NCI-H510A (cell line): ENCODE results near the gene AP3D1.
"Not testable (repeated sequence)": the region's sequence is repeated elsewhere in the genome, so short reads cannot be mapped to it uniquely, and the experiment has no call there.

Source experiments
- DNase-seq: peaks from one replicate; lab custom pipeline; 2025; lab: John Stamatoyannopoulos, UW

The AP3D1 gene

GRCh38 chr19:2151339-2152229 is at the start of gene AP3D1:
TSS of gene AP3D1 (minus strand) at chr19:2151566. CDS start at chr19:2151334, 232 bp downstream.
- DNase-seq, result peak; percentile 90

DNA sequence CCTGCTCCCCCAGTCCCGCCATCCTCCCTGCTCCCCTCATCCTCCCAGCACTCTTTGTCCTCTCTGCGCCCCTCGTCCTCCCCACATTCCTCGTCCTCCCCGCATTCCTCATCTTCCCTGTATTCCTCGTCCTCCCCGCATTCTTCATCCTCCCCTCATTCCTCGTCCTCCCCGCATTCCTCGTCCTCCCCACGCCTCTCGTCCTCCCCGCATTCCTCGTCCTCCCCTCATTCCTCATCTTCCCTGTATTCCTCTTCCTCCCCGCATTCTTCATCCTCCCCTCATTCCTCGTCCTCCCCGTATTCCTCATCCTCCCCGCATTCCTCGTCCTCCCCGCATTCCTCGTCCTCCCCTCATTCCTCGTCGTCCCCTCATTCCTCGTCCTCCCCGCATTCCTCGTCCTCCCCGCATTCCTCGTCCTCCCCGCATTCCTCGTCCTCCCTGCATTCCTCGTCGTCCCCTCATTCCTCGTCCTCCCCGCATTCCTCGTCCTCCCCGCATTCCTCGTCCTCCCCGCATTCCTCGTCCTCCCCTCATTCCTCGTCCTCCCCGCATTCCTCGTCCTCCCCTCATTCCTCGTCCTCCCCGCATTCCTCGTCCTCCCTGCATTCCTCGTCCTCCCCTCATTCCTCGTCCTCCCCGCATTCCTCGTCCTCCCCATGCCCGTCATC is 49.4 kb upstream of the AP3D1 start:
- DNase-seq, result not testable (repeated sequence)

DNA sequence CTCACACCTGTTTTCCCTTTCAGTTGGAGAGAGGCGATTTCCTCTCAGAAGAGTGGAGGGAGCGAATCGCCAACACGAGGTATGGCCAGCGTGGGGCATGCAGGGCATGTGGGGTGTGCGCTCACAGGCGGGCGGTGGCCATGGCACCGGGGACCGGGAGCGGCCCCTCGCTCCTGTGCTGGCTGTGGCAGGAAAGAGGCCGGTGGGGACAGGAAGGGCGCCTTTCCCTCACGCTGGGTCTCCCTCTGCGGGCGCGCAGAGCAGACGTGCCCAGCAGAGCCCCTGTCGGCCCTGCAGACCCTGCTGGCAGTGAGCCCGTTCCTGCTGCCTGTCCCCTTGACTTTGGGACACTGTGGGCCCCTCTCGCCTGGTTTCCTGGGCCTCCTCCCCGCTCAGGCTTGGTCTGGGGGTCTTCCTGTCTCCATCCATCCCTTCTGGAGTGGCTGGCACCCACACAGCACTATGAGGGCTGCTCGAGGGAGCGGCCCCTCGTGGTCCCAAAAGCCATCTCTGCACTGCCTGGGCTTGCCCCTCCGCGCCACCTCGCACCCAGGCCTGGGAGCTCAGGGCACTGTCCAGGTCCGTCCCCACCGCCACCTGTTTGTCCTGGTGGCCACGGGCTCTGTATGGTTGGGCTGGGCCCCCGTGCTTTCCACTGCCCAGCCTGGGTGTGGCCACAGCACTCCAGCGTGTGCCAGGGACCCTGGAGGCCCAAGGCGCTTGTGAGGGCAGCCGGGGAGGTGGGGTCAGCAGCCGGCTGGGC is 48.7 kb upstream of the AP3D1 start:
- DNase-seq, result no peak

DNA sequence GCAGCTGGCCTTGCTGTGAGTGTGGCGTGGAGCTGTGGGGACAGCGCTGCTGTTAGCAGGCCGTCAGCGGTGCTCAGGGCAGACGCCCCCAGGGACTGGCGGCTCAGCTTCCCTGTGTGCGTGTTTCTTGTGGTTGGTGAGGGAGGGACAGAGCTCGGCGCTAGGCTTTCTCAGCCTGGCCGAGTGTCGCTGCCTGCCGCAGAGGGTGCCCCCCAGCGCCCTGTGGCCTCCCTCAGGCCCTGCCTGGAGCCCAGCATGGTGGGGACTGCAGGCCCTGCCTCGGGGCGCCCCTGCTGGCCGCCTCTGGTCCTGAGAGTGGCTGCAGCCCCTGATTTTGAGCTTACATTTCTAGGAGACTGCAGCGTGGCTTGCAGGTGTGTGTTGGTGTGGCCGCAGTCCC is 47.8 kb upstream of the AP3D1 start:
- DNase-seq, result no peak

- no peak for DNase-seq
These were observed 47.0 kb upstream of the AP3D1 start for GRCh38 chr19:2198317-2198716.

GRCh38 chr19:2197270-2197669 is 45.9 kb upstream of the AP3D1 start:
- DNase-seq, result no peak

- DNase-seq, result no peak
These were observed 44.5 kb upstream of the AP3D1 start for GRCh38 chr19:2195914-2196313.

DNA sequence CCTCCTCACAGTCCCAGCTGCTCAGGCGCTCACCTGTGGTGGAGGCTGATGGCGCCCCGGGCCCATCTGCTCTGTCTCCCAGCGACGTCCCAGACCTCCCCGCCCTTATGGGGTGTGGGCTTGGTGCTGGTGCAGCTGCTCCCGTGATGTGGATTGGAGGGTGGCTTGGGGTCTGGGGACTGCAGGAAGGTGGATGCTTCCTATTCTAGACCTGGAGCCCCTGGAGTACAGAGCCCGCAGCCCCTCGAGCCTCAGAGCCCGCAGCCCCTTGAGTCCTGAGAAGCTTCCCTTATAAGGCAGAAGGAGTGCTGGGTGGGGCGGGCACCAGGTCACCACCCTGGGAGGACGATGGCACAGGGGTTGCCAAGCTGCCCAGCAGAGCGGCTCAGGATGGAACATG is 44.0 kb upstream of the AP3D1 start:
- no peak for DNase-seq

DNA sequence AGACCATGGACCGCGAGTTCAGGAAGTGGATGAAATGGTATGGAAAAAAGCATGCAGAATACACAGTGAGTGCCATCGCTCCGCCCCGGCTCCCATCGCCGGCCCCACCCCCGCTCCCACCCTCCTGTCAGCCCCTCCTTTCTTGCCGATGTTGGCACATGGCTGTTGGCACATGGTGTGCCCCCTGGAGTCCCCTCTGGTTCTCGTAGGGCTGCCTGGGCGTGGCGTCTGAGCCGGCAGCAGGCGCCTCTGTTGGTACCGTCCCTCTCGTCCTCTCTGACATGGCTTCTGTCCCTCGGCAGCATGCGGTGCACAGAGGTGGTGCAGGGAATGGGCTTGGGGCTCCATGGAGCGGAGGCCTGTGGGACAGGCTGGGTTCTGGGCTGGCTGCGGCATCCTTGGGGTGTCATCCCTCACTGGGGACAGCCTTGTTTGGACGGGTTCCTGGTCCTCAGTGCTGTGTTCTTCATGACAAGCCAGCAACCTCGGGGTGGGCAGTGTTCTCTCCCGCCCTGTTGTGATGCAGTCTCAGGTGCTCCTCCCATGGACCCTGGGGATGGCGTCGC is 43.2 kb upstream of the AP3D1 start:
- DNase-seq, result no peak

DNA sequence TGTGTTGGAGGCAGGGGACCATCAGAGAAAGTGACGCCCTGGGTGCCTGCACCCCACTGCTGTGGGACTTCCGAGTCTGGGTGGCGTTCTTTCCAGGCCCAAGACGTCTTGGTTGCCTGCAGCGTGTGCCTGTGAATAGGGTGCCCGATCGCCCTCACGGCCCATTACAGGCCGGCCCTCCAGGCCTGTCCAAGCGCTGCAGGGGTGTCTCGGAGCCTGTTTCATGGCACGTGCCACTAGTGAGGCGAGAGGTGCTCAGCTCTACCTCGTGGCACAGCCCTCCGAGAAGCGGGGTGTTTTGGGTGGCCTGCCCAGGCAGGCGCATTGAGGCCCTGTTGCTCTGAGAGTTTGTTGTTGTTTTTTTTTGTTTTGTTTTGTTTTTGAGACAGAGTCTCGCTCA is 42.4 kb upstream of the AP3D1 start:
- DNase-seq, result no peak

DNA sequence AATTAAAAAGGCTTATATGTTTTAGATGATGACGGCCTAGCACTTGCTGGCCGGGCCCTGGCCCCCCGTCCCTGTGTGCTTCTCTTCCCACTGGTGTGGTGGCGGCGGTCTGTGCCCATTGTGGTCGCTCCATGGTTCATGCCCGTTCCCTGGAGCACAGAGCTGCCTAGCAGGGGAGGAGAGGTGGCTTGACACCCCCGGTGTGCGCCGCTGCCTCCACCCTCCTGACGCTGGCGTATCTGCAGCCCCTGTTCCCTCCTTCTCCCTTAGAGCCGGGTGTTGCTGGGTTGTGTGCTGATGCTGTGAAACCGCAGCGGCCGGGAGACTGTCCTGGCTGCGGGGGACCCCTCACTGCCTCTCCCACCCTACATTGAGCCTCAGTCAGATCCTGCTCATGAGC is 41.5 kb upstream of the AP3D1 start:
- DNase-seq, result no peak

- no peak for DNase-seq
These were observed 40.3 kb upstream of the AP3D1 start for GRCh38 chr19:2191456-2192310.

DNA sequence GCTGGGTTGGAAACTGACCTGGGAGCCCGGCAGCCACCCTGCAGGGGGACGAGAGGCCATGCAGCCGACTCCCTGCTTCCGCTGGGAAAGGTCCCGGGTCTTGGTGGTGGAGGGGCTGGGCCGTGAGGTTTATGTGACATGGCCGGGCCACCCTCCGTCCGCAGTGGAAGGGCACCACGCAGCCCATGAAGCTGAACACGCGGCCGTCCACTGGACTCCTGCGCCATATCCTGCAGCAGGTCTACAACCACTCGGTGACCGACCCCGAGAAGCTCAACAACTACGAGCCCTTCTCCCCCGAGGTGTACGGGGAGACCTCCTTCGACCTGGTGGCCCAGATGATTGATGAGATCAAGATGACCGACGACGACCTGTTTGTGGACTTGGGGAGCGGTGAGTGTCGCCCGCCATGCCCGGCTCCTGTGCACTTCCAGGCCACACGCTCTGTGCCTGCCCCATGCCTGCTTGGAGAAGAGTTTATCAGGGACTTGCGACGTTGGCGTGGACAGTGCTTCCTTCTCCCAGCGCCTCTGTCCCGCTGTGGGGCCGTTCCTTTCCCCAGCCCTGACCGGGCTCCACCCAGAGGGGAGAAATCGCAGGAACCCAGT is 39.6 kb upstream of the AP3D1 start:
- DNase-seq, result no peak

DNA sequence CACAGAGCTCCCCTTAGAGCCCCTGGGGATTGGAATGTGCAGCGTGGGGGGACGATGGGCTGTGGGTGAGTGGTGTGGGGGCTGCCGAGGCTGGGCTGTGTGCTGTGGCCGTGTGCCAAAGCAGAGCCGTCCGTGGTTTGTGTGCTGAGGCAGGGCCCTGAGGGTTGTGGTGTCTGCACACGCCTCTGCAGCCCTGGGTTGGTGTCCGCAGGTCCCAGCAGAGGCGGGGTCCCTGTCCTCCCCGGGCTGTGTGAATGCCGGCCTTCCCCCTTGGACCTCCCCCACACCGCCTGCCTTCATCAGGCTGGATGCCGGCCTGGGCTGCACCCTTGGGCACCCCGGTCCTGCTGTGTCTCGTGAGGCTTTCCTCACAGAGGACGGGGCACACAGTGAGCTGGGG is 38.5 kb upstream of the AP3D1 start:
- DNase-seq, result no peak

DNA sequence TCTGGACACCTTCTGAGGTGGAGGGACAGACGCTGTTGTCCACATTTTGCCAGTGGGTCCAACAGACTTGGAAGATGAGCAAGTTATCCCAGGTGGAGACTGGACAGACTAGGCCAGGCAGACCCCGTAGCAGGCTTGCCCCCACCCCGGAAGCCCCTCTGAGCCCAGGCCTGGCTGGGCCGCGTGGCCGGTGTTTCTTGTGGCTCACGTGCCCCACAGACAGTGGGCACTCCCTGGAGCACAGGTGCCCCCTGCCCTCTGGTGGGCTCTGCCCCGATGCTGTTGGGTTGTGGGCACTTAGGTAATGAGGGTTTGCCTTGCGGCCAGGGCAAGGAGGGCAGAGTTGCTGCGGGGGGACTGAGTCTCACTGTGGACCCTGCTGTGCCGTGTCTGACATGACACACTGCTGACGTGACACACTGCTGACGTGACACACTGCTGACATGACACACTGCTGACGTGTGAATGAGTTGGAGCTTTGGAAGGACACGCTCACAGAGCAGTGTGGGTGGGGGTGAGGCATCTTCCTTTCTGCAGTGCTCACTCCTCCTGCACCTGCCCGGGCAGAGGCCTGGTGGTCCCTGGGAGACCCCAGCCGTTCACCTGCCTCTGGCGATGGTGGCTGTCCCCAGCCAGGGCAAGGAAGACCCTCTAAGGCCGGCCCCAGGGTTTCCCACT is 37.5 kb upstream of the AP3D1 start:
- no peak for DNase-seq

GRCh38 chr19:2187159-2187558 is 35.8 kb upstream of the AP3D1 start:
- no peak for DNase-seq

DNA sequence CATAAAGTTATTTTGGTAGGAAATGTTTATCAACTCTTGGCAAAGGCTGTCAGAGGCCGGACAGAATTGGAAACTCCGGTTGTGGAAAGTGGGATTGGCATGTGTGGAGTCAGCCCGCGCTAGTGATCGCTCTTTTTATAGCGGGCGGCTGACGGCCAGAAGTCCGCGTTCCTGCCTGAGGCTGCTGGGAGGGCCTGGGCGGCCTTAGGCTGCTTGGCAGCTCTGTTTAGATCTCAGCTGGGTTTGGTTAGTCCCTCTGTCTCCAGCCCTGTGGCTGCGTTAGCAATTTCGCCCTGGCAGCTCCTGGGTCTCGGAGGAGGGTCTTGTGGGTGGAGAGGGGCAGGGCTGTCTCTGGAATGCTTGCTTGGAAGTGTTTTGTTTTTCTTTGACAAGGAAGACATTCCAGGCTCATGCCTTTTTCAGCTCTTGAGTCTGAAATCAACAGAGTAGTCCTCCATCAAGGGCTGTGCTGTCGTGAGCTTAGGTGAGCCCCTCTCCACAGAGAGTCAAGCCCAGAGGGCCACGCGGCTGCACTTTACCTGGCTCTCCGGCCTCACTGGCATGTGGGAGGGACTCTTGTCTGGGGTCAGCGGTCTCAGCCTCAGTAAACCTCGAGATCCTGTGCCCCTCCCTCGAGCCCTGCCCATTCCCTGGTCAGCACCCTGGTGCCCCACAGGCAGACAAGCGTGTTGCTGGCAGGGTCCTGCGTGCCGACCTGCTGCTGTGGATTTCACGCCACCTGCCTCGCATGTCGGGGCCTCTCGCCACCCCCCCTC is 34.9 kb upstream of the AP3D1 start:
- no peak for DNase-seq

DNA sequence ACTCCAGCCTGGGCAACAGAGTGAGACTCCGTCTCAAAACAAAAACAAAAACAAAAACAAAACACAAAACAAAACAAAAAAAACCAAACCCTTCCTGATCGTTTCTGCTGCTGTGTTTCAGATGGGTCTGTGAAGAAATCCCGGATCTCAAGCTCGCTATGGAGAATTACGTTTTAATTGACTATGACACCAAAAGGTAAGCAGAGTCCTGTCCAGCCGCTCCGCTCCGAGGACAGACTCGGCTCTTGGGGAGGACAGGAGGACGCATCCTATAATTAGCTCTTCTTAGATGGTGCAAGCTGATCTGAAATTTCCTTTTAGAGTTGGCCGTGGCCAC is 34.3 kb upstream of the AP3D1 start:
- no peak for DNase-seq

- DNase-seq, result no peak
These were observed 33.1 kb upstream of the AP3D1 start for GRCh38 chr19:2184422-2184975.

GRCh38 chr19:2181633-2181997 is 30.2 kb upstream of the AP3D1 start:
- no peak for DNase-seq
